Neuronal stem cell (in vitro differentiated cells): Measurements from ENCODE around the gene ACOXL.
"Not testable (repeated sequence)": the region's sequence is repeated elsewhere in the genome, so short reads cannot be mapped to it uniquely, and the experiment has no call there.

ENCODE experiments used
- DNase-seq: peaks from one replicate; pipeline ENCODE4 v3.0.0-alpha.2; 2013; ENCODE audit warnings: low spot score
- H2AFZ ChIP-seq: one replicate; pipeline ENCODE4 v1.6.1; 2013; ENCODE audit warnings: mild to moderate bottlenecking, low read length, inconsistent platforms
- H2AK5ac ChIP-seq: 2 replicates; pipeline ENCODE4 v1.6.1; 2013; ENCODE audit warnings: low read depth, mild to moderate bottlenecking, inconsistent platforms, low read length, moderate library complexity, mixed read lengths
- H2BK120ac ChIP-seq: 2 replicates; pipeline ENCODE4 v1.6.1; 2013; ENCODE audit warnings: low read depth, mild to moderate bottlenecking, inconsistent platforms, low read length, moderate library complexity, mixed read lengths
- H2BK12ac ChIP-seq: one replicate; pipeline ENCODE4 v1.6.1; 2013; ENCODE audit warnings: low read length, inconsistent platforms
- H2BK15ac ChIP-seq: 2 replicates; pipeline ENCODE4 v1.6.1; 2013; ENCODE audit warnings: mild to moderate bottlenecking, low read length, inconsistent platforms, mixed read lengths
- H2BK5ac ChIP-seq: one replicate; pipeline ENCODE4 v1.6.1; 2013; ENCODE audit warnings: inconsistent platforms, mild to moderate bottlenecking, low read length, moderate library complexity
- H3K14ac ChIP-seq: one replicate; pipeline ENCODE4 v1.6.1; 2013; ENCODE audit warnings: low read length, inconsistent platforms
- H3K18ac ChIP-seq: 2 replicates; pipeline ENCODE4 v1.6.1; 2013; ENCODE audit warnings: low read length, inconsistent platforms
- H3K23ac ChIP-seq: 2 replicates; pipeline ENCODE4 v1.6.1; 2013; ENCODE audit warnings: low read depth, mild to moderate bottlenecking, mixed read lengths, low read length, inconsistent platforms; ENCODE audit not compliant: poor library complexity
- H3K27ac ChIP-seq: replicated peaks from 3 replicates; pipeline ENCODE4 v1.5.1; 2013; ENCODE audit warnings: low read length, inconsistent platforms
- H3K27me3 ChIP-seq, 3 experiments: 2 replicates each; pipeline ENCODE4 v1.6.1; 2013; ENCODE audit warnings: low read length in 3 of 3, mild to moderate bottlenecking in 2 of 3, inconsistent platforms in 1 of 3, low read depth in 1 of 3, mixed read lengths in 1 of 3, moderate library complexity in 1 of 3; ENCODE audit not compliant: control insufficient read depth in 3 of 3, insufficient read depth in 3 of 3
- H3K36me3 ChIP-seq, 2 donors: replicated peaks in 1 of 2; 2 replicates each; pipeline ENCODE4 v1.6.1; 2013; ENCODE audit warnings: low read length in 2 of 2; ENCODE audit not compliant: control insufficient read depth in 2 of 2, insufficient read depth in 2 of 2
- H3K4ac ChIP-seq: 2 replicates; pipeline ENCODE4 v1.6.1; 2013; ENCODE audit warnings: inconsistent platforms, mild to moderate bottlenecking, low read length, moderate library complexity
- H3K4me1 ChIP-seq, 2 donors: 1 replicate in 1 of 2; 2 replicates in 1 of 2; pipeline ENCODE4 v1.6.1; 2013; ENCODE audit warnings: low read length in 2 of 2, low read depth in 1 of 2; ENCODE audit not compliant: control insufficient read depth in 2 of 2, insufficient read depth in 1 of 2
- H3K4me2 ChIP-seq: one replicate; pipeline ENCODE4 v1.6.1; 2013; ENCODE audit warnings: mild to moderate bottlenecking, low read length, inconsistent platforms; ENCODE audit not compliant: insufficient read depth, poor library complexity, severe bottlenecking
- H3K4me3 ChIP-seq, 2 donors: 2 replicates each; pipeline ENCODE4 v1.5.1; 2013; ENCODE audit warnings: low read length in 2 of 2, mild to moderate bottlenecking in 2 of 2, inconsistent platforms in 1 of 2, moderate library complexity in 1 of 2
- H3K79me1 ChIP-seq: one replicate; pipeline ENCODE4 v1.6.1; 2013; ENCODE audit warnings: low read depth, mild to moderate bottlenecking, inconsistent platforms, low read length, moderate library complexity
- H3K9ac ChIP-seq: one replicate; pipeline ENCODE4 v1.6.1; 2013; ENCODE audit warnings: mild to moderate bottlenecking, low read depth, low read length, inconsistent platforms; ENCODE audit not compliant: poor library complexity
- H3K9me3 ChIP-seq, 2 donors: replicated peaks in 1 of 2; 2 replicates each; pipeline versions ENCODE3 to v1.6.1; 2013; ENCODE audit warnings: low read length in 2 of 2, mild to moderate bottlenecking in 2 of 2, inconsistent platforms in 1 of 2, low read depth in 1 of 2, mixed read lengths in 1 of 2, moderate library complexity in 1 of 2; ENCODE audit not compliant: control insufficient read depth in 2 of 2, insufficient read depth in 1 of 2
- H4K8ac ChIP-seq: one replicate; pipeline ENCODE4 v1.6.1; 2013; ENCODE audit warnings: low read depth, mild to moderate bottlenecking, inconsistent platforms, low read length, moderate library complexity
- H4K91ac ChIP-seq: one replicate; pipeline ENCODE4 v1.6.1; 2013; ENCODE audit warnings: low read length, low read depth, mild to moderate bottlenecking, inconsistent platforms; ENCODE audit not compliant: poor library complexity
- WGBS, 2 donors: extraction: QIAGEN DNeasy Blood & Tissue Kit; methylation state at CpG; one replicate each; pipeline ENCODE4 v1.1.7; 2013; ENCODE audit warnings: missing lambda C conversion rate in 2 of 2, mixed read lengths in 1 of 2; ENCODE audit not compliant: insufficient read length in 2 of 2, insufficient replicate concordance in 1 of 2; ENCODE audit errors: extremely low coverage in 2 of 2; 5-methylcytosine and 5-hydroxymethylcytosine counted together

The ACOXL gene

GRCh38 chr2:110959198-110959597 lies 226.8 kb downstream of the ACOXL start:
- H3K27me3 ChIP-seq = no peaks in the 10 kb centered on the region
- H3K14ac ChIP-seq = no peak overlapping the region
- no CpG with 5 or more reads among the region's 7 CpGs for WGBS, 2 donors
- H3K4me2 ChIP-seq = no peak overlapping the region
- H4K91ac ChIP-seq = no peak overlapping the region
- no peaks in the 10 kb centered on the region for H3K9me3 ChIP-seq
- H2AK5ac ChIP-seq = peak overlapping the region; percentile 44
- no peaks in the 10 kb centered on the region for H3K36me3 ChIP-seq
- H2AFZ ChIP-seq = no peak overlapping the region
- H3K79me1 ChIP-seq = no peaks in the 10 kb centered on the region
- no peak overlapping the region for H3K9ac ChIP-seq
- no peak overlapping the region for H2BK120ac ChIP-seq
- no peak overlapping the region for H3K27ac ChIP-seq
- no peak overlapping the region for H3K4ac ChIP-seq
- H3K4me1 ChIP-seq = peaks cover 2 to 4% of the 10 kb centered on the region in 2 donors
- no peak overlapping the region for H2BK12ac ChIP-seq
- no peak overlapping the region for H2BK5ac ChIP-seq
- H2BK15ac ChIP-seq = peak overlapping the region; percentile 12
- H3K23ac ChIP-seq = no peak overlapping the region
- no peak for DNase-seq
- H4K8ac ChIP-seq = no peak overlapping the region
- no peak overlapping the region for H3K18ac ChIP-seq
- H3K4me3 ChIP-seq = no peak overlapping the region

- no peaks in the 10 kb centered on the region for H3K36me3 ChIP-seq
- no peak overlapping the region for H2BK120ac ChIP-seq
- H3K9ac ChIP-seq = no peak overlapping the region
- no peak overlapping the region for H2BK15ac ChIP-seq
- no peak overlapping the region for H3K14ac ChIP-seq
- H4K8ac ChIP-seq = no peak overlapping the region
- no peak for DNase-seq
- H2BK5ac ChIP-seq = no peak overlapping the region
- H3K27ac ChIP-seq = no peak overlapping the region
- H3K4me1 ChIP-seq = peaks cover 2% of the 10 kb centered on the region in 2 donors
- H3K27me3 ChIP-seq = no peaks in the 10 kb centered on the region
- H3K4me2 ChIP-seq = no peak overlapping the region
- WGBS, 2 donors = no CpG with 5 or more reads among the region's 10 CpGs
- H2AFZ ChIP-seq = no peak overlapping the region
- H3K4me3 ChIP-seq = no peak overlapping the region
- peak overlapping the region; percentile 9 for H3K18ac ChIP-seq
- no peak overlapping the region for H2AK5ac ChIP-seq
- H3K23ac ChIP-seq = no peak overlapping the region
- no peak overlapping the region for H2BK12ac ChIP-seq
- no peak overlapping the region for H4K91ac ChIP-seq
- H3K79me1 ChIP-seq = no peaks in the 10 kb centered on the region
- no peak overlapping the region for H3K4ac ChIP-seq
- H3K9me3 ChIP-seq = no peaks in the 10 kb centered on the region
Observed at GRCh38 chr2:110960281-110960680, 227.9 kb downstream of the ACOXL start.

GRCh38 chr2:110960954-110961353 lies 228.6 kb downstream of the ACOXL start:
- no peak overlapping the region for H2AFZ ChIP-seq
- H2BK12ac ChIP-seq = no peak overlapping the region
- H3K27me3 ChIP-seq = no peaks in the 10 kb centered on the region
- no peak overlapping the region for H3K4me2 ChIP-seq
- H3K14ac ChIP-seq = no peak overlapping the region
- peaks cover 2% of the 10 kb centered on the region in 2 donors for H3K4me1 ChIP-seq
- H3K18ac ChIP-seq = no peak overlapping the region
- H3K36me3 ChIP-seq = no peaks in the 10 kb centered on the region
- H3K9me3 ChIP-seq = no peaks in the 10 kb centered on the region
- H2BK15ac ChIP-seq = no peak overlapping the region
- no peak overlapping the region for H2BK120ac ChIP-seq
- no peak overlapping the region for H2AK5ac ChIP-seq
- H3K79me1 ChIP-seq = no peaks in the 10 kb centered on the region
- H3K9ac ChIP-seq = no peak overlapping the region
- H3K4me3 ChIP-seq = no peak overlapping the region
- H3K27ac ChIP-seq = no peak overlapping the region
- no peak overlapping the region for H3K23ac ChIP-seq
- H2BK5ac ChIP-seq = no peak overlapping the region
- no peak overlapping the region for H3K4ac ChIP-seq
- H4K8ac ChIP-seq = no peak overlapping the region
- no CpG with 5 or more reads among the region's 2 CpGs for WGBS, 2 donors
- no peak overlapping the region for H4K91ac ChIP-seq
- DNase-seq = no peak

GRCh38 chr2:110961643-110962042 lies 229.3 kb downstream of the ACOXL start:
- not testable (repeated sequence) for H3K9ac ChIP-seq, H3K4me3 ChIP-seq, H3K27me3 ChIP-seq, H3K36me3 ChIP-seq, DNase-seq, H2AK5ac ChIP-seq, H3K14ac ChIP-seq, H3K27ac ChIP-seq, H3K9me3 ChIP-seq, H3K4me2 ChIP-seq, H2BK12ac ChIP-seq, H3K23ac ChIP-seq, H3K18ac ChIP-seq, H2BK120ac ChIP-seq, H4K8ac ChIP-seq, H2BK5ac ChIP-seq, H2AFZ ChIP-seq, H3K4ac ChIP-seq, H4K91ac ChIP-seq, H3K79me1 ChIP-seq, H3K4me1 ChIP-seq, H2BK15ac ChIP-seq
- no CpG with 5 or more reads among the region's 3 CpGs for WGBS, 2 donors
